Endothelial cell of umbilical vein (primary cell): ENCODE results near the gene MAP4K4. TPM values are rescaled to one million over a fixed set of nuclear protein-coding genes. Genes with fewer than 3 reads are reported as not detected.

Experiments
- BruUV-seq: library from RNA; stranded (reverse); fragments of 400-500 nt; replicated peaks from 2 replicates; lab custom pipeline; 2021; lab: Mats Ljungman, UMichigan
- CTCF ChIA-PET: fragments of 300-600, 350-600 bp; sonication (Branson Sonifier 250); formaldehyde crosslinking; loops from one replicate; lab custom pipeline; 2021; ENCODE audit warnings: antibody characterized with exemption, inconsistent platforms; lab: Charles Lee
- POLR2A ChIA-PET: fragments of 300-600, 350-600 bp; sonication (Branson Sonifier 250); formaldehyde crosslinking; loops from one replicate; lab custom pipeline; 2021; ENCODE audit warnings: antibody characterized with exemption, inconsistent platforms; lab: Charles Lee
- DNase-seq: peaks from one replicate; pipeline ENCODE4 v3.0.0-alpha.2; 2011; ENCODE audit warnings: low read depth, low spot score
- FAIRE-seq: peaks from 2 replicates; lab custom pipeline; 2011; peaks lifted over from hg19 to GRCh38; lab: Jason Lieb, UNC
- H2AFZ ChIP-seq: 2 replicates; pipeline ENCODE4 v1.6.0; 2012; ENCODE audit warnings: low read depth, low read length, control low read depth, inconsistent platforms
- H3K27ac ChIP-seq: 2 replicates; pipeline ENCODE4 v1.5.1; 2011; ENCODE audit warnings: low read depth, mild to moderate bottlenecking, control low read depth, low read length, moderate library complexity; ENCODE audit not compliant: insufficient read depth
- H3K27me3 ChIP-seq, 2 experiments: 2 replicates each; pipeline versions ENCODE4 v1.6.0 to v1.6.1; 2011; ENCODE audit warnings: low read length in 2 of 2, mixed read lengths in 1 of 2; ENCODE audit not compliant: control insufficient read depth in 2 of 2, insufficient read depth in 2 of 2
- H3K36me3 ChIP-seq, 2 experiments: 2 replicates in 1 of 2; 3 replicates in 1 of 2; pipeline ENCODE4 v1.5.1; 2011; ENCODE audit warnings: low read length in 2 of 2, mild to moderate bottlenecking in 1 of 2, moderate library complexity in 1 of 2; ENCODE audit not compliant: control insufficient read depth in 2 of 2, insufficient read depth in 2 of 2; ENCODE audit errors: extremely low read depth in 1 of 2
- H3K4me1 ChIP-seq: 3 replicates; pipeline ENCODE4 v1.5.1; 2011; ENCODE audit warnings: mild to moderate bottlenecking, low read length; ENCODE audit not compliant: control insufficient read depth, insufficient read depth; ENCODE audit errors: extremely low read depth
- H3K4me2 ChIP-seq: 2 replicates; pipeline ENCODE4 v1.6.1; 2011; ENCODE audit warnings: low read length, control low read depth, mixed read lengths; ENCODE audit not compliant: insufficient read depth
- H3K4me3 ChIP-seq, 3 experiments: fragments of 200-600 bp in 1 of 3; sonication (generic), shearing (Covaris generic) in 1 of 3; replicated peaks in 1 of 3; 2 replicates each; pipeline ENCODE4 v1.5.1; 2011 to 2016; ENCODE audit warnings: control low read depth in 3 of 3, low read length in 3 of 3, mild to moderate bottlenecking in 2 of 3, inconsistent platforms in 1 of 3, low read depth in 1 of 3, moderate library complexity in 1 of 3; ENCODE audit not compliant: insufficient read depth in 1 of 3
- H3K79me2 ChIP-seq: 2 replicates; pipeline ENCODE4 v1.6.0; 2012; ENCODE audit warnings: low read length, inconsistent platforms; ENCODE audit not compliant: control insufficient read depth, insufficient read depth
- H3K9ac ChIP-seq: replicated peaks from 2 replicates; pipeline ENCODE3; 2011; ENCODE audit warnings: low read length, control low read depth; ENCODE audit not compliant: insufficient read depth; ENCODE audit errors: extremely low read depth
- H3K9me1 ChIP-seq: replicated peaks from 3 replicates; pipeline ENCODE4 v1.6.0; 2011; ENCODE audit warnings: mild to moderate bottlenecking, low read length; ENCODE audit not compliant: control insufficient read depth, insufficient read depth; ENCODE audit errors: extremely low read depth
- H3K9me3 ChIP-seq: replicated peaks from 2 replicates; pipeline ENCODE4 v1.5.1; 2012; ENCODE audit warnings: low read length, inconsistent platforms; ENCODE audit not compliant: control insufficient read depth, insufficient read depth
- H4K20me1 ChIP-seq: replicated peaks from 2 replicates; pipeline ENCODE3; 2011; ENCODE audit warnings: mild to moderate bottlenecking, low read length; ENCODE audit not compliant: control insufficient read depth, insufficient read depth; ENCODE audit errors: extremely low read depth
- CTCF ChIP-seq, 2 donors: IDR thresholded peaks; 1 replicate in 1 of 2; 2 replicates in 1 of 2; pipeline ENCODE4 v1.5.1; 2011; ENCODE audit warnings: low read length in 2 of 2, mild to moderate bottlenecking in 2 of 2, moderate library complexity in 2 of 2, control low read depth in 1 of 2, inconsistent platforms in 1 of 2, low read depth in 1 of 2; ENCODE audit not compliant: insufficient read depth in 1 of 2; ENCODE audit errors: extremely low read depth in 1 of 2
- EZH2 ChIP-seq: IDR thresholded peaks from 2 replicates; pipeline ENCODE4 v1.6.1; 2012; ENCODE audit warnings: borderline replicate concordance, low read depth, mild to moderate bottlenecking, moderate library complexity, low read length, inconsistent platforms; ENCODE audit not compliant: severe bottlenecking
- JUN ChIP-seq: IDR thresholded peaks from 2 replicates; pipeline ENCODE4 v1.6.1; 2011; ENCODE audit warnings: borderline replicate concordance, low read depth; ENCODE audit not compliant: insufficient read length, insufficient read depth
- MAX ChIP-seq: IDR thresholded peaks from 2 replicates; pipeline ENCODE4 v1.6.1; 2011; ENCODE audit not compliant: insufficient read depth, insufficient read length
- MYC ChIP-seq: IDR thresholded peaks from one replicate; pipeline ENCODE4 v1.6.1; 2011; ENCODE audit warnings: mild to moderate bottlenecking, low read depth, low read length
- POLR2A ChIP-seq: IDR thresholded peaks from 2 replicates; pipeline ENCODE4 v1.6.1; 2012; ENCODE audit warnings: low read depth, mild to moderate bottlenecking, control low read depth, low read length
- dilution Hi-C: fragments of 300-500 bp; cut with MboI; formaldehyde crosslinking; loops from one replicate; pipeline ENCODE4 v1.15.0; 2019; ENCODE audit warnings: low sequenced_read_pairs; ENCODE audit not compliant: extremely low pct_ligation_motif_present
- intact Hi-C: fragments of 100-400 bp; cut with micrococcal nuclease; formaldehyde crosslinking; loops from one replicate; pipeline ENCODE4 v1.10.0; 2022
- polyA plus RNA-seq, 4 experiments: library from polyadenylated mRNA; depleted of rRNA in 3 of 4; stranded (reverse) in 3 of 4; unstranded in 1 of 4; fragments of >200 nt; gene quantifications; 2 replicates each; pipeline versions ENCODE4 v1.2.1 to v1.2.3, GENCODE V29; 2011 to 2012; ENCODE audit warnings: missing spikeins in 1 of 4
- total RNA-seq: library from RNA; stranded (reverse); gene quantifications from 2 replicates; pipeline ENCODE4 v1.2.3, GENCODE V29; 2021

Gene MAP4K4
- total and polyA plus RNA-seq, 2 donors (not counting 3 experiments of a cell fraction or from before 2014, with no cell fraction given): 79.4 to 269 TPM

GRCh38 chr2:101679801-101680487, 17.6 kb upstream of the MAP4K4 start:
- Histone ChIP-seq H3K36me3 (no peaks in the 10 kb centered on the region), H3K79me2 (no peaks in the 10 kb centered on the region), H2AFZ (peak overlapping the region; percentile 17), H3K27me3 (no peaks in the 10 kb centered on the region), H3K9me1 (no peaks in the 10 kb centered on the region), H3K4me2 (no peak overlapping the region), H3K27ac (no peak overlapping the region), H4K20me1 (no peaks in the 10 kb centered on the region), H3K9ac (no peak overlapping the region), H3K9me3 (no peaks in the 10 kb centered on the region), H3K4me1 (no peaks in the 10 kb centered on the region), H3K4me3 (no peak overlapping the region)
- TF ChIP-seq POLR2A (no peak), EZH2 (no peak), MAX (no peak), CTCF (IDR thresholded peaks at IDR 0.05; ENCODE audit: extremely low read depth in 1 of 2, insufficient read depth in 1 of 2, low read depth in 1 of 2, low read length in 2 of 2) (no peak), MYC (no peak), JUN (no peak)
- FAIRE-seq (peak; percentile 90), DNase-seq (peak; percentile 59)
- intact Hi-C loops: no loop called here
- dilution Hi-C loops: no loop called here
- POLR2A ChIA-PET: interaction anchor here (0.7 kb wide), 1 partner anchor 71 kb away, joined by 3 read pairs; no protein-coding TSS in a partner anchor
- BruUV-seq: no TSS peak
- CTCF ChIA-PET: interaction anchor here (0.6 kb wide), 1 partner anchor 152 kb away, joined by 4 read pairs; no protein-coding TSS in a partner anchor
